Lower leg skin (tissue), 3 donors: ENCODE measurements around the gene PTGS1.

Experiments
- CTCF ChIP-seq, 3 donors: fragments of 450-650 bp; IDR thresholded peaks; one replicate each; pipeline ENCODE4 v1.5.1; 2016; ENCODE audit warnings: antibody characterized with exemption in 3 of 3, mild to moderate bottlenecking in 3 of 3, moderate library complexity in 2 of 3
- POLR2A ChIP-seq, 2 donors: fragments of 450-650 bp; IDR thresholded peaks; one replicate each; pipeline ENCODE4 v1.6.1; 2016 to 2017; ENCODE audit warnings: antibody characterized with exemption in 2 of 2, mild to moderate bottlenecking in 1 of 2, moderate library complexity in 1 of 2

GRCh38 chr9:122370303-122370702, 521 bp upstream of the PTGS1 start:
- no peak for TF ChIP-seq CTCF (IDR thresholded peaks at IDR 0.05)
- no peak for TF ChIP-seq POLR2A (IDR thresholded peaks at IDR 0.05)
